GM13977 (cell line): Measurements from ENCODE around the gene INO80E.

Experiments used
- DNase-seq: peaks from one replicate; pipeline ENCODE4 v3.0.0; 2012; ENCODE audit warnings: low spot score
- in situ Hi-C: fragments of 300-500 bp; cut with MboI; formaldehyde crosslinking; loops from one replicate; pipeline ENCODE4 v1.12.0; 2022; ENCODE audit warnings: low sequenced_read_pairs, low pct_unique_long_range_greater_than_20kb, mixed read lengths, inconsistent platforms; ENCODE audit not compliant: unreplicated experiment
- TF ChIP-seq, protein P1 (sequence below): IDR thresholded peaks from 2 replicates; pipeline ENCODE4 v1.5.1; 2012; ENCODE audit warnings: mild to moderate bottlenecking, control low read depth; ENCODE audit not compliant: insufficient read depth; ENCODE audit errors: extremely low read depth, missing control alignments

INO80E gene

GRCh38 chr16:30023586-30023985, 27.5 kb downstream of the INO80E start:
- TF ChIP-seq, protein P1, sequence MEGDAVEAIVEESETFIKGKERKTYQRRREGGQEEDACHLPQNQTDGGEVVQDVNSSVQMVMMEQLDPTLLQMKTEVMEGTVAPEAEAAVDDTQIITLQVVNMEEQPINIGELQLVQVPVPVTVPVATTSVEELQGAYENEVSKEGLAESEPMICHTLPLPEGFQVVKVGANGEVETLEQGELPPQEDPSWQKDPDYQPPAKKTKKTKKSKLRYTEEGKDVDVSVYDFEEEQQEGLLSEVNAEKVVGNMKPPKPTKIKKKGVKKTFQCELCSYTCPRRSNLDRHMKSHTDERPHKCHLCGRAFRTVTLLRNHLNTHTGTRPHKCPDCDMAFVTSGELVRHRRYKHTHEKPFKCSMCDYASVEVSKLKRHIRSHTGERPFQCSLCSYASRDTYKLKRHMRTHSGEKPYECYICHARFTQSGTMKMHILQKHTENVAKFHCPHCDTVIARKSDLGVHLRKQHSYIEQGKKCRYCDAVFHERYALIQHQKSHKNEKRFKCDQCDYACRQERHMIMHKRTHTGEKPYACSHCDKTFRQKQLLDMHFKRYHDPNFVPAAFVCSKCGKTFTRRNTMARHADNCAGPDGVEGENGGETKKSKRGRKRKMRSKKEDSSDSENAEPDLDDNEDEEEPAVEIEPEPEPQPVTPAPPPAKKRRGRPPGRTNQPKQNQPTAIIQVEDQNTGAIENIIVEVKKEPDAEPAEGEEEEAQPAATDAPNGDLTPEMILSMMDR, result no peak
- DNase-seq, result no peak
- in situ Hi-C loops, result loop anchor here (10.0 kb wide), 1 partner anchor 339 kb away; no protein-coding TSS in a partner anchor

- TF ChIP-seq, protein P1, result no peak
- no peak for DNase-seq
- in situ Hi-C loops, result loop anchor here (10.0 kb wide), 1 partner anchor 340 kb away; no protein-coding TSS in a partner anchor
Measured at GRCh38 chr16:30024451-30024850, 28.4 kb downstream of the INO80E start.

DNA sequence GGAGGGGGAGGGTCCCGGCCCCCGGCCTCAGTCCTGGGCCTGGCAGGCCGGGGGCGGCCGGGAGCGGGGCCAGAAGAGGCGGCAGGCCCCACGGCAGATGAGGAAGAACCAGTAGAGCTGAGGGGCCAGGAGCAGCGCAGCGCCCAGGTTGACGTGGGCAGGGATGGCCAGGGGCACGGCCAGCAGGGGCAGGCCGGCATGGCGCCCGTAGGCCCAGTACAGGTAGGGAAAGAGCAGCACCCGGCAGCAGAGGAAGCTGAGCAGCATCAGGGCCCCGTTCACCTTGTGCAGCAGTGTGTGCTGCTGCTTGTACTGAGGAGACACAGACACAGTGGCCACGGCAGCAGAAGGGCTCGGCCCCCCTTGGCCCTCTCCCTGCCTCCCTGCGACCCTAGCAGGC, 29.1 kb downstream of the INO80E start:
- DNase-seq, result no peak
- TF ChIP-seq, protein P1, result no peak
- in situ Hi-C loops, result loop anchor here (10.0 kb wide), 1 partner anchor 340 kb away; no protein-coding TSS in a partner anchor

GRCh38 chr16:30025574-30025973, 29.5 kb downstream of the INO80E start:
- TF ChIP-seq, protein P1, result no peak
- DNase-seq, result no peak
- in situ Hi-C loops, result loop anchor here (10.0 kb wide), 1 partner anchor 341 kb away; no protein-coding TSS in a partner anchor

- TF ChIP-seq, protein P1, result no peak
- in situ Hi-C loops, result loop anchor here (10.0 kb wide), 1 partner anchor 342 kb away; no protein-coding TSS in a partner anchor
- DNase-seq, result no peak
Measured at GRCh38 chr16:30026449-30026848, 30.4 kb downstream of the INO80E start.

DNA sequence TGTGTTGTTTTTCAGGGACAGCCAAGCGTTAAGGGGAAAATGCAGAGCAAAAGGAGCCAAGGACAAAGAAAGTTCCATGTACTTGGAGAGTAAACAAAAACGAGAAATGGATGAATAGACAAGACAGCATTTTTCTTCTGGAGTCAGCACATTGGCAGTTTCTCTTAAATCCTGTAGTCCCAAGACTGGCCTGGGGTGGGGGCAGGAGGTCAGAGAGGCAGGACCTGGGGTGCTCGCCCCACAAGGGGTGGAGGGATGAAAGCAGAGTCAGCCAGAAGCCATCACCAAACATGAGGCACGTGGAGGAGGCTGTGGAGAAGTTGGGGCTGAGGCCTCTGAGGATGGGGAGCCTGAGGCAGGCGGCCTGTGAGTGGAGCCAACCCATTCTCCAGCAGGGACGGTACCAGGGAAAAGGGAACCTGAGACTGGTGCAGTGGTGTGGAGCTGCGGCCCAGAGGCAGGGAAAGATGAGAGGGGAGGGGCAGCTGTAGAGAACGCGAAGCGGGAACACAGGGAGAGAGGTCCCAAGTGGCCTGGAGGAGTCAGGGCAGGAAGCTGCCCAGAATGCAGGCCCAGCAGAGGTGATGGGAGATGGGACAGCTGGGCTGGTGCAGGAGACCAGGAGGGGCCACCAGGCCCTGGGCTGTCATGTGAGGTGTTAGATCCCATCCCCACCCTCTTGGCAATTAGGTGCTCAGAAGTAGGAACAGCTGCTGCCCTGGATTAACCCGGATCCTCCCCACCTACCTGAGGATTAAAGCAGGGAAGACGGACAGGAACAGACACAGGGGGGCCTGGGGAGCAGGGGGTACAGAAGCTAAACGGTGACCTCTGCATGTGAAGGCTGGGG, 31.8 kb downstream of the INO80E start:
- TF ChIP-seq, protein P1, result no peak
- in situ Hi-C loops, result loop anchor here (10.0 kb wide), 1 partner anchor 343 kb away; no protein-coding TSS in a partner anchor

More for the DNA sequence above, 31.8 kb downstream of the INO80E start:
- no peak for DNase-seq
